Nephron (organoid): ENCODE data around the gene TBC1D5.

Experiments
- H3K27ac Mint-ChIP-seq, 3 experiments: 2 replicates each; pipeline ENCODE4 v1.8.0; 2020; ENCODE audit warnings: mixed read lengths in 3 of 3, mild to moderate bottlenecking in 2 of 3, moderate library complexity in 1 of 3
- H3K27me3 Mint-ChIP-seq: 2 replicates; pipeline ENCODE4 v1.8.0; 2021; ENCODE audit warnings: low read depth, mild to moderate bottlenecking, moderate library complexity, mixed read lengths
- H3K36me3 Mint-ChIP-seq: 2 replicates; pipeline ENCODE4 v1.8.0; 2020; ENCODE audit warnings: low read depth, mixed read lengths
- H3K4me1 Mint-ChIP-seq: 2 replicates; pipeline ENCODE4 v1.8.0; 2020; ENCODE audit warnings: mixed read lengths
- H3K4me3 Mint-ChIP-seq, 3 experiments: 2 replicates each; pipeline ENCODE4 v1.8.0; 2020; ENCODE audit warnings: mild to moderate bottlenecking in 3 of 3, mixed read lengths in 3 of 3, moderate library complexity in 2 of 3
- H3K9me3 Mint-ChIP-seq: 2 replicates; pipeline ENCODE4 v1.8.0; 2020; ENCODE audit warnings: mixed read lengths
- CTCF ChIP-seq, 3 experiments: fragments of 200-600 bp; sonication (generic); IDR thresholded peaks; one replicate each; pipeline ENCODE4 v1.5.0; 2021; ENCODE audit warnings: antibody characterized with exemption in 3 of 3; ENCODE audit not compliant: unreplicated experiment in 3 of 3

The TBC1D5 gene

GRCh38 chr3:17469520-17469919, 272.9 kb downstream of the TBC1D5 start:
- no peaks in the 10 kb centered on the region for H3K36me3 Mint-ChIP-seq
- no peak overlapping the region for H3K27ac Mint-ChIP-seq
- H3K4me3 Mint-ChIP-seq, result no peak overlapping the region
- H3K9me3 Mint-ChIP-seq, result no peaks in the 10 kb centered on the region
- no peaks in the 10 kb centered on the region for H3K27me3 Mint-ChIP-seq
- no peak for TF ChIP-seq CTCF (IDR thresholded peaks at IDR 0.05; ENCODE audit: unreplicated experiment in 3 of 3)
- no peaks in the 10 kb centered on the region for H3K4me1 Mint-ChIP-seq

GRCh38 chr3:17466028-17466427, 276.4 kb downstream of the TBC1D5 start:
- H3K27ac Mint-ChIP-seq, result no peak overlapping the region

GRCh38 chr3:17459470-17459993, 282.9 kb downstream of the TBC1D5 start:
- no peaks in the 10 kb centered on the region for H3K4me1 Mint-ChIP-seq

More at GRCh38 chr3:17466028-17466427, 276.4 kb downstream of the TBC1D5 start:
- Mint-ChIP-seq H3K36me3 (no peaks in the 10 kb centered on the region), H3K4me1 (no peaks in the 10 kb centered on the region), H3K9me3 (no peaks in the 10 kb centered on the region), H3K4me3 (no peak overlapping the region), H3K27me3 (no peaks in the 10 kb centered on the region)
- TF ChIP-seq CTCF (IDR thresholded peaks at IDR 0.05; ENCODE audit: unreplicated experiment in 3 of 3), result no peak

GRCh38 chr3:17456650-17457049, 285.8 kb downstream of the TBC1D5 start:
- no peaks in the 10 kb centered on the region for H3K4me1 Mint-ChIP-seq
- H3K9me3 Mint-ChIP-seq, result peaks cover 34% of the 10 kb centered on the region
- peaks cover 33% of the 10 kb centered on the region for H3K36me3 Mint-ChIP-seq
- H3K27ac Mint-ChIP-seq, result no peak overlapping the region
- no peak overlapping the region for H3K4me3 Mint-ChIP-seq
- no peak for TF ChIP-seq CTCF (IDR thresholded peaks at IDR 0.05; ENCODE audit: unreplicated experiment in 3 of 3)
- H3K27me3 Mint-ChIP-seq, result no peaks in the 10 kb centered on the region

More at GRCh38 chr3:17459470-17459993, 282.9 kb downstream of the TBC1D5 start:
- H3K9me3 Mint-ChIP-seq, result peaks cover 13% of the 10 kb centered on the region
- TF ChIP-seq CTCF (IDR thresholded peaks at IDR 0.05; ENCODE audit: unreplicated experiment in 3 of 3), result no peak
- no peak overlapping the region for H3K27ac Mint-ChIP-seq
- no peaks in the 10 kb centered on the region for H3K27me3 Mint-ChIP-seq
- peaks cover 22% of the 10 kb centered on the region for H3K36me3 Mint-ChIP-seq
- H3K4me3 Mint-ChIP-seq, result no peak overlapping the region

GRCh38 chr3:17456046-17456445, 286.4 kb downstream of the TBC1D5 start:
- Mint-ChIP-seq H3K9me3 (peaks cover 36% of the 10 kb centered on the region), H3K4me3 (no peak overlapping the region), H3K27me3 (no peaks in the 10 kb centered on the region), H3K27ac (no peak overlapping the region), H3K36me3 (peaks cover 38% of the 10 kb centered on the region), H3K4me1 (no peaks in the 10 kb centered on the region)
- TF ChIP-seq CTCF (IDR thresholded peaks at IDR 0.05; ENCODE audit: unreplicated experiment in 3 of 3), result no peak

- no peak for TF ChIP-seq CTCF (IDR thresholded peaks at IDR 0.05; ENCODE audit: unreplicated experiment in 3 of 3)
- Mint-ChIP-seq H3K36me3 (peaks cover 8% of the 10 kb centered on the region), H3K27me3 (no peaks in the 10 kb centered on the region), H3K27ac (no peak overlapping the region), H3K4me1 (no peaks in the 10 kb centered on the region), H3K4me3 (no peak overlapping the region), H3K9me3 (peaks cover 6% of the 10 kb centered on the region)
These were observed 297.6 kb downstream of the TBC1D5 start for GRCh38 chr3:17444865-17445264.
